Measurements from ENCODE around the gene SLC38A4.
"Not testable (repeated sequence)": the region's sequence is repeated elsewhere in the genome, so short reads cannot be mapped to it uniquely, and the experiment has no call there.

Gene SLC38A4

DNA sequence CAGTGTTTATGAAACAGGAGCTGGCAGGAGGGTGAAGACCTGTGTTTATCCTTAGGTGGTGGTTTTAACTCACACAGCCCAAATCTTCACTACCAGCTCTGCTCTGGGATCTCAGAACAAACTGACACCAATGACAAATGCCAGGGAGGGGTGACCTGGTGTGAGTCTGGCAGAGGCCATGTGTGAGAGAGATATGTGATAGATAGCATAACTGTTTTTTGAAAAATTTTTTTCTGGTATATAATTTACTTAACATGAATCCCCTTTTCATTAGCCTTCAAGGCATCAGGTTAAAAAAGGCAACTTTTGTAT lies 51.5 kb downstream of the SLC38A4 start:
- no peak for DNase-seq (ENCODE audit: low read depth)

DNA sequence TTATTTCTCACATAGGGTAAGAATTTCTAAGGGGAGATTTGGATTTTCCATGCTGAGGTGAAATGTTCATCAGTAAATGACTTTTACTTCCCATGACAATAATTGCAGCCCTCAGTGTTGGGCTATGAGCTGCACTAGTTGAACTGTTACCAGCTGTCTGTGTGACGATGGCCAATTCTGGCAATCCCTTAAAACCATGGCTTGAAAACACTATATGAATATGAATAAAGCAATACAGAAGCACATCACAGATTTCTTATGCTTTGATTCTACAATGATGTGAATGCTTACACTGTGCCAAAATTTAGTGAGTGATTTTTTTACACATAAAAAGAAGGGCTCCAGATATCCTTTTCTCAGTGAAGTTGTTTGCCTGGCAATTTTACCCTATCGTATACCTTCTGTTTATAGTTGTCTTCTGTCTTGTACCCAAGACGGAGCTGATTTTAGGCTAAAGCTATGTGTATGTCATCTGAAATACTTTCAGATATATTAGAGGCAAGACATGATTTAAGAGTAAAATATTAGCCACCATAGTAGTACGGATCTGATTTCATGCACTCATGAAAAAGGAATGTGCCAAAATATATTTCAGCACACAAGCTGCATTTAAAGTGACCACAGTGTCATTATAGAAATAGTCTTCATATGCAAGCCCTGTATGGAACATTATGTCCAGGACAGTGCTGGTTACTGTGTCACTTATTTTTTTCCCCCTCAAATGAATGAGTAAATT lies 52.0 kb downstream of the SLC38A4 start:
- DNase-seq (ENCODE audit: low read depth): no peak

DNA sequence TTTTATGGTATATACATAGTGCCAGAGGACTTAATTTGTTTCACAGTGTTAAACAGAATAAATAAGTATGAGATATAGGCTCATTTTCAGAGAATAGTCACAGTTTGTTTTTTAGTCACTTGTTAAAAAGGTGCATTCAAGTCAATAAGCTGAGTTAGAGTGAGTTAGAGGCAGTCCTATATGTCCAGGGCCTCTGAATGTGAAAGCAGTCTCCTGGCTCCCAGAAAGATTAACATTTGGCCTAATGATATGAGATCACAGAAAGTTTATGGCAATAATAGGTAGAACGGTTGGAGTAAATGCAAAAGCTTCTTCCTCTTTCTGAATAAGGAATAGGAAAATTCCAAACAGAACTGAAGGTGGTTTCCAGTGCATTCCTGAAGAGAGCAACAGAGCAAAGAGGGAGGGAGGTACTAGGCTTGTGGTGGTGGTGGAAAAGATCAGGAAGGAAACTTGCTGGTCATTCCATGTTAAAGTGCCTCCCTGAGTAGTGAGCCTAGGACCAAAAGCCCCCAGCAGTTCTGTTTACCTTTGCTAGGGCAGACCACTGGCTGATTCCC lies 54.4 kb downstream of the SLC38A4 start:
- no peak for DNase-seq (ENCODE audit: low read depth)

DNA sequence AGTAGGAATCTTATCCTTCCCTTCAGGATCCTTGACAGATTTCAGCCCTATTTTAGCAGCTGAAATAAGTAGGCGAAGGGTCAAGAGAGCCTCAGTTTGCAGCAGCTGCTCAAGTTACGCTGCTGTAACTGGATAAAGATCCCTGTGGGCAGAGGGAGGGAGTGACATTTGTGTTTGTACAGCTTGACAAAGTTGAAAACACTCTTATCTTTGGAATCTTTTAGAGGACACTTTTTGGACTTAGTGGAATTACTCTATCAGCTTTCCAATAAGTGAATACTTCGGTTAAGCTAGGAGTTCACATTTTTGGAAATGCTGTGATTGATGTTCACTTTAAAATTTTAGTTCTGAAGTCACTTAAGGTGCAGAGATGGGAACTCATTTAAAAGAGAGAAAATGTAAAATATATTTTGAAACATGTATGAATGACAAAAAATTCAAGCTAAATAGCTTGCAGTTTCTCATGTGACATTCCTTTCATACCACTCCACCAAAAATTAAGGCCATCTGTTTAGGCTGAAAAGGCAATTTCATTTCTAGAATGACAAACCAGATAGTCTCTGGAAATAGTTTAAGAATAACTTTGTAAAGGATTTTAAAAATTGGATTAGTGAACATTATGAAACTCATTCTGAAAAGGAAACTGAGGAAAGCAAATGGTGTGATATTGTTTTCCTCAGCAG lies 55.2 kb downstream of the SLC38A4 start:
- DNase-seq (ENCODE audit: low read depth): no peak

DNA sequence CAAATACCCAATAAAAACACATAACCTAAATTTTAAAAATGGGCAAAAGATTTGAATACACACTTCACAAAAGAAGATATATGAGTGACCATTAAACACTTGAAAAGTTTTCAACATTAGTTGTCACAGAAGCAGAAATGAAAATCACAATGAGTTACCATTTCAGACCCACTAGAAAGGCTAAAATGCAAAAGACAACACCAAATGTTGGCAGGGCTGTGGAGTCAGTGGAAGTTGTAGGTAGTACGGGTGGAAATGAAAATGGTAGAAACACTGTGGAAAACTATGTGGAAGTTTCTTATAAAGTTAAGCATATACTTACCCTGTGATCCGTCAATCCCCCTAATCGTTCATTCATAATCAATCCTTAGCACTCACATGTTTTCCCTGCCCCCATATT lies 61.8 kb downstream of the SLC38A4 start:
- DNase-seq (ENCODE audit: low read depth): no peak

DNA sequence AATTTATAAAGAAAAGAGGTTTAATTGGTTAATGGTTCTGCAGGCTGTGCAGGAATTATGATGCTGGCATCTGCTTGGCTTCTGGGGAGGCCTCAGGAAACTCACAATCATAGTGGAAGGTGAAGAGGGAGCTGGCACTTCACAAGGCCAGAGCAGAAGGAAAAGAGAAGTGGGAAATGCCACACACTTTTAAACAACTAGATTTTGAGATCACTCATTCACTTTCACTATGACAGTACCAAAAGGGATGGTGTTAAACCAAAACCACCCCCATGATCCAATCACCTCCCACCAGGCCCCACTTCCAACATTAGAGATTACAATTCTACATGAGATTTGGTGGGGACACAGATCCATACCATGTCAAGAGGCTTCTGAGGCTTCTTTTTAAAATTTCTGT lies 62.6 kb downstream of the SLC38A4 start:
- no peak for DNase-seq (ENCODE audit: low read depth)

DNA sequence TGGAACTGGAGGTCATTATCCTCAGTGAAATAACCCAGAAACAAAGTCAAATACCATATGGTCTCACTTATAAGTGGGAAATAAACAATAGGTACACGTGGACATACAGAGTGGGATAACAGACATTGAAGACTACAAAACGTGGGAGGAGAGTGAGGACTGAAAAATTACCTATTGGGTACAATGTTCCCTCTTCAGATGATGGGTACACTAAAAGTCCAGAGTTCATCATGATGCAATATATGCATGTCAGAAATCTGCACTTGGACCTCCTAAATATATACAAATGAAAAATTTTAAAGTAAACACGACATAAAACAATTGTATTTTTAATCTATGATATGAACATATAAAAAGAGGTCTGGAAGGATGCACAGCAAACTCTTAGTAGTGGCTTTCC lies 71.2 kb downstream of the SLC38A4 start:
- DNase-seq (ENCODE audit: low read depth): no peak

DNA sequence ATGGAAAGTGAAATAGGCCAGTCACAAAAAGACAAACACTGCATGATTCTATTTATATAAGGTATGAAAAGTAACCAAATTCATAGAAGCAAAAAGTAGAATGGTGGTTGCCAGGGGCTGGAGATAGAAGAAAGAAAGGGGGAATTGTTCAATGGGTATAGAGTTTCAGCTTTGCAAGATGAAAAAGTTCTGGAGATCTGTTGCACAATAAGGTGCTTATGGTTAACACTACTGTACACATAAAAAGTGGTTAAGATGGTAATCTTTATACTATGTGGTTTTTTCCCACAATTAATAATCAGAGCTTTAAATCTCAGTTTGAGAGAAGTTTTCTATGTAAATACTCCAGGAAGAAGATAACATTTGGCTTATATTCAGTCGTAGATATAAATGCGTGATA lies 73.4 kb downstream of the SLC38A4 start:
- no peak for DNase-seq (ENCODE audit: low read depth)

DNA sequence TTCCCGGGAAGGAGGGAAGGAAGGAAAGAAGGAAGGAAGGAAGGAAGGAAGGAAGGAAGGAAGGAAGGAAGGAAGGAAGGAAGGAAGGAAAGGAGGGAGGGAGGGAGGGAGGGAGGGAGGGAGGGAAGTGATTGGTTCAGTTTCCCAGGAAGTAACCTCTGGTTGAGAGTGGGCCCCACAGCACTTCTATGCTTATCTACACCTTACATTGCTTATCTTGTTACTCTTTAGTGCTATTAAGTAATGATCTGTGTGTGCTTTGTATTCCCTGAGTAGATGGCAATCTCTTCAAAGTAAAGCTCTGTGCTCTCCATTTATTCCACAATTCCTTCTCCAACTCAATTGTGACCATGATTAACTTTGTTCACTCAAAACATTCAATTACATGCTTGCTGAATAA lies 74.6 kb downstream of the SLC38A4 start:
- DNase-seq (ENCODE audit: low read depth): no peak

DNA sequence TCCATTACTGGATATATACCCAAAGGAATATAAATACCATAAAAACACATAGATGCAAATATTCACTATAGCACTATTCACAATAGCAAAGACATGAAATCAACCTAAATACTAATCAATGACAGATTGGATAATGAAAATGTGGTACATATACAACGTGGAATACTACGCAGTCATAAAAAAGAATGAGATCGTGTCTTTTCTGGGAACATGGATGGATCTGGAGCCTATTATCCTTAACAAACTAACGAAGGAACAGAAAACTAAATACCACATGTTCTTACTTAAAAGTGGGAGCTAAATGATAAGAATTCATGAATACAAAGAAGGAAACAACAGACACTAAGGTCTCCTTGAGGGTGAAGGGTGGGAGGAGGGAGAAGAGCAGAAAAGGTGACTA lies 76.5 kb downstream of the SLC38A4 start:
- DNase-seq (ENCODE audit: low read depth): no peak

DNA sequence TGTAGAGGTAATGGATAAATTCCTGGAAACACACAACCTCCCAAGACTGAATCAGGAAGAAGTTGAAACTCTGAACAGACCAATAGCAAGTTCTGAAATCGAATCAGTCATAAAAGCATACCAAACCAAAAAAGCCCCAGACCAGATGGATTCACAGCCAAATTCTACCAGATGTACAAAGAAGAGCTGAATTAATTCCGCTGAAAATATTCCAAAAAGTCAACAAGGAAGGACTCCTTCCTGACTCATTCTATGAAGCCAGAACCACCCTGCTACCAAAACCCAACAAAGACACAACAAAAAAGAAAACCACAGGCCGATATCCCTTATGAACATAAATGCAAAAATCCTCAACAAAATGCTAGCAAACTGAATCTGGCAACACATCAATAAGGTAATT lies 81.5 kb downstream of the SLC38A4 start:
- DNase-seq (ENCODE audit: low read depth): no peak

DNA sequence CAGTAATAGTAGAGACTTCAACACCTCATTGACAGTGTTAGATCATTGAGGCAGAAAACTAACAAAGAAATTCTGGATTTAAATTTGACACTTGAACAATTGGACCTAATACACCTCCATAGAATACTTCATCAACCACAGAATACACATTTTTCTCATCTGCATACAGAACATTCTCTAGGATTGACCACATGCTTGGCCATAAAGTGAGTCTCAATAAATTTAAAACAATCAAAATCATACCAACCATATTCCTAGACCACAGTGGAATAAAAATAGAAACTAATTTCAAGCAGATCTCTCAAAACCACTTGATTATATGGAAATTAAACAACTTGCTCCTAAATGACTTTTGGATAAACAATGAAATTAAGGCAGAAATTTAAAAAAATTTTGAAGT lies 82.3 kb downstream of the SLC38A4 start:
- DNase-seq (ENCODE audit: low read depth): no peak

DNA sequence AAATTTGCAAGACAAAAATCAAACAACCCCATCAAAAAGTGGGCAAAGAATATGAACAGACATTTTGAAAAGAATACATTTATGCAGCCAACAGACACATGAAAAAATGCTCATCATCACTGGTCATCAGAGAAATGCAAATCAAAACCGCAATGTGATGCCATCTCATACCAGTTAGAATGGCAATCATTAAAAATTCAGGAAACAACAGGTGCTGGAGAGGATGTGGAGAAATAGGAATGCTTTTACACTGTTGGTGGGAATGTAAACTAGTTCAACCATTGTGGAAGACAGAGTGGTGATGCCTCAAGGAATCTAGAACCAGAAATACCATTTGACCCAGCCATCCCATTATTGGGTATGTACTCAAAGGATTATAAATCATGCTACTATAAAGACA lies 83.5 kb downstream of the SLC38A4 start:
- not testable (repeated sequence) for DNase-seq (ENCODE audit: low read depth)

DNA sequence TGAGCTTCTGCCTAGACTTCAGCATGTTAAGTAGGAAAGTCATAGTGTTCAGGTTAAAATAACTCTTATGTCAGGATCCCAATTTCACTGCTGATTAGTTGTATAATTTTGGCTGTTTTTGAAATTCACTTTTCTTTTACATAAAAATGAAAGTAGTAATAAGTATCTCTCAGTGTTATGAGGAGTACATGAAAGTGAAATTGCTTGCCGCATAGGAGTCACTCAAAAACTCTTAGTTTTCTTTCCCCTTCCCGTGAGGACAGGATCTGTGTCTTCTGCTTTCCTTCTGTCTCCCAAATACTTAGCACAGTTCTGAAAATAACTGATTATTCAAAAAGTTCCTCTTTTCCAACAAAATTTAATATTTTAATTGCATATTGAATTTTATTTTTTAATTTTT lies 100.5 kb downstream of the SLC38A4 start:
- DNase-seq (ENCODE audit: low read depth): no peak

DNA sequence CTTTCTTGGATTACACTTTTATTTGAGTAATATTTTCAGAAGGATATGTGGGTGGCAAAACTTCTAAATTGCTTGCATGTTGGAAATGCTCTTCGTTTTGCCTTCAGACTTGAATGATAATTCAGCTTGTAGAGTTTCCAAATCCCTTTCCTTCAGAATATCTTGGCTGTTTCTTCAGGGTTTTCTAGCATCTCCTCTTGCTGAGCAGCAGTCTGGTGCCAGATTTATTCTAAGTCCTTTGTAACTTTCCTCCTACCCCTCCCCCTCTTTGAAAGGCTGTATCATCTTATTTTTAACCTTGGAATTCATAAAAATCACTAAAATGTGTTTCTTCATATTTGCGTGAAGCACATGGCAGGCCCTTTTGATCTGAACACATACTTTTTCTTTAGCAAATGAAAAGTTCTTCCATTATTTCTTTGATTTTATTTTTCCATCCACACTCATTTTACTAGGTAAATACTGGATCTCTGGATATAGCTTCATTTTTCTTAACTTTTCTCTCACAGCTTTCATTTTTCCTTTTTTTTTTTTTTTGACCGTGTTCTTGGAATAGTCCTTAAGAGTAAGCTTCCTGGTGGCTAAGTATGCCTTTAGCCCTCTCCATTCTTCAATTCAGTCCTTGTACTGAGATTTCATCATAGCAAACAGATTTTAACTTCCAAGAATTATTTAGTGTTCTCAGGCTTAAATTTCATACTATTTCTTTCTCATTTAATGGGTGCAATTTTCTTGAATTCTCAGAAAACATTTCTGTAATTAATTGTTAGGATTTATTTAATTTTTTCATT lies 102.0 kb downstream of the SLC38A4 start:
- DNase-seq (ENCODE audit: low read depth): no peak

DNA sequence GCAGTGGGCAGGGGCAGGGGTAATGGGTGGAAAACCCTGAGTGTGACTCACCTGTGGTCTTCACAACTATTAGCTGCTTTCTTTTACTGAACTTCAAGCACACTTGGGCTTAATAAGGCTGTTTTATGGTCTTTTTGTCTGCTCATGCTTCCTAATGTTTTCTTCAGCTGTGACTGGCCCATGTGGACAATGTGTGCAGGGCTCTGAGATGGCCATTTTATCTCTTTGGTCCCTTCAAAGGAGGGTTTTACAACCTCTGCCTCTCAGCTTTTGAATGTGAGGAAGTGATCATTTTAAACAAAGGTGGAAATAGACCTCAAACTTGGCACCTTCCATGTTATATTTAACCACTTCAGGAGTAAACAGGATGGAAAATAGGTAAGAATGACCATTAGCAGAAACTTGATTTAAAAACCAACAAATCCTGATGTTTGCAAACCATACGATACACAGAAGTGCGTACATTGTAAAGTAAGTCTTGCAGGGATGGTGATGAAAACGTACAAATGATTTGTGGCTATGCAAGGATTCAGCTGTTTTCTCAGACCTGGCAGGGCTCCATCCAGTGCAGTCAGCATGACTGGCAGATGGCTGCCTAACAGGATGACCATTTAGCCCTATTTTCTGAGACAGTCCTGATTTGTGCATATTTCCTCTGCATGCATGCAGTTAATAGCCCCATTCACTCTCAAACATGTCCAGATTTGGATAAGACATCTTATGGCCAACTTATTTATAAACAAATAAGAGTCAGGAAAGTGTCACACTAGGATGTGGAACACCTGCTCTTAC lies 103.2 kb downstream of the SLC38A4 start:
- no peak for DNase-seq (ENCODE audit: low read depth)

DNA sequence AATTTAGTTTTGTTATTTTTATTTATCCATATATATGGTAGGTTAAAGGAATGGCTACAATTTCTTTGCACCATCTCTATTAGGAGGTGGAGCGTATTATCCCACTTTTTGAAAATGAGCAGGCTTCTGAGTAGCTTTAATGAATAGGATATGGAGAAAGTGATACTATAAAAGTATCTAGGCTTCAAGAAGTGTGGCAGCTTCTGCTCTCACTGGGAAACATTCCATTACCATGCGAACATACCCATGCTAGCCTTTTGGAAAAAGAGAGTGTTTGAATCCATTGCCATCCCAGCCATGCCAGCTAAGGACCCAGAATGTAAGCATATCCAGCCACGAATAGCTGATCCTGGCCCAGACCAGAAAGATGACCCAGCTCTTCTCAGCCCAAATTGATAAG lies 107.3 kb downstream of the SLC38A4 start:
- DNase-seq (ENCODE audit: low read depth): no peak

DNA sequence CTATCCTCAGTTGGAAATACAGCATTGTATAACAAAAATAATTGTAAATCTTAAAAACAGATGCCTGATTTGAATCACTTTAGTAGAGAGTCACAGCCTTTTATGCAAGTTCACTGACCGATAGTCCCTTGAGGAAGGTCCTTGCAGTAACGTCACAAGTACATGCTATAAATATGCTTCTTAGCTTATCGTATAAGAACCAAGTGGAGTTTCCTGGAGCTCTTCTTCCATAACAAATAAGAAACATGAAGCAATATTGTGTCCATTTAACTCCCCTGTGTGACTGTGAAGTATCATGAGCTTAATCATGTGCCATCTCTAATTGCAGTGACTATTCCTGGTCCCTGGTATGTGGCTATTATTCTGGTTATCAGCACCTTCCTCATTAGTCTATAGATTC lies 107.9 kb downstream of the SLC38A4 start:
- no peak for DNase-seq (ENCODE audit: low read depth)

DNA sequence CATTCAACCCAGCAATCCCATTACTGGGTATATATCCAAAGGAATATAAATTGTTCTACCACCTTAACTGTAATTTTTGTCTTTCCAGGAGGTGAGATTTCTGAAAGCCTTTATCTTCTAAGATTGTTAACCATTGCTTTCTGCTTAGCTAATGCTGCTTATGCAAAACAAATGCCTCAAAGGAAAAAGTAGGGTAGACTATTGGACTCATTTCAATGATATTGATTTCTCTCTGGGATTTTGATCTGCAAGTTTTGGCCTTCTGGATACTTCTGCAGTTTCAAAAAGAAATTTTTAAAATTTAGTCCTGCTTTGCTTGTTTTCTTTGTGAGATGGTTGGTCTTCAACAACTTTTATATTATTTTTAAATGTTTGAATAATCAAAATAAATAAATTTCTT lies 108.6 kb downstream of the SLC38A4 start:
- no peak for DNase-seq (ENCODE audit: low read depth)
